ENCODE results near the gene CASS4. TPM values are rescaled to one million over a fixed set of nuclear protein-coding genes. Genes with fewer than 3 reads are reported as not detected.

The CASS4 gene
- total and polyA plus RNA-seq, 9 of the 15 experiments (the other 6 are each of a cell fraction or from before 2014, with no cell fraction given) = 8.1 to 53.8 (median 26.7) TPM

- DNase-seq (ENCODE audit: extremely low read depth in 1 of 4, low spot score in 3 of 4) (peak; percentile 54 to 91 (median 66)), ATAC-seq (peak; percentile 56), FAIRE-seq (peak; percentile 84)
- Histone ChIP-seq H3K9ac (ENCODE audit: insufficient read depth in 1 of 2, low read depth in 2 of 2, low read length in 2 of 2) (peak overlapping the region; percentile 73 to 77; a peak in 3 of 4 replicates), H3K4me1 (replicated peaks in 1 of 2; ENCODE audit: control insufficient read depth in 2 of 2, insufficient read depth in 2 of 2, low read length in 2 of 2) (peaks cover 28 to 59% of the 10 kb centered on the region in 2 experiments), H3K9me1 (ENCODE audit: control insufficient read depth, insufficient read depth, low read length) (no peaks in the 10 kb centered on the region), H3K36me3 (ENCODE audit: control insufficient read depth, insufficient read depth, low read length) (peaks cover 43% of the 10 kb centered on the region; the same call in 2 of the 3 replicates), H3K27ac (ENCODE audit: extremely low read depth, low read depth, low read length) (peak overlapping the region; percentile 85), H3K9me3 (replicated peaks; ENCODE audit: control insufficient read depth, insufficient read depth, low read depth, low read length) (no peaks in the 10 kb centered on the region), H4K20me1 (replicated peaks; ENCODE audit: control insufficient read depth, insufficient read depth, low read length) (no peaks in the 10 kb centered on the region; the same call in 1 of the 2 replicates), H3K4me2 (ENCODE audit: insufficient read depth, low read length) (peak overlapping the region; percentile 99), H3K4me3 (peak overlapping the region; percentile 77), H3K79me2 (ENCODE audit: control insufficient read depth, insufficient read depth, low read length) (peaks cover 82% of the 10 kb centered on the region), H2AFZ (ENCODE audit: low read depth, low read length) (peak overlapping the region; percentile 50), H3K27me3 (ENCODE audit: control insufficient read depth in 2 of 2, insufficient read depth in 2 of 2, low read length in 2 of 2) (no peaks in the 10 kb centered on the region)
- BruUV-seq (replicated peaks) = no TSS peak
- in situ Hi-C loops (cut with MboI) (no loop called here), intact Hi-C loops (cut with micrococcal nuclease) (loop anchor here (5.0 kb wide), 1 partner anchor 52 kb away; the partner anchor contains the start of gene RTF2)
- CTCF ChIA-PET (ENCODE audit: low intra/inter-chr PET ratio) = no interaction called here
- POLR2A ChIA-PET = interaction anchor here (0.6 to 5.1 kb wide), 9 partner anchors 8 to 1301 kb away, joined by 3 to 72 read pairs (median 3); partner anchors contain the start of genes AURKA and CSTF1
- 5% methylated on average over 12 of the region's 12 CpGs for WGBS (ENCODE audit: insufficient coverage, low coverage, missing lambda C conversion rate)
- TF ChIP-seq CXXC5 (CRISPR knock-in tag; IDR thresholded peaks at IDR 0.05) (peak; percentile 42; the same call in 1 of the 2 replicates), KDM1A (IDR thresholded peaks at IDR 0.05) (peak; percentile 85 to 86), ZFP91 (CRISPR knock-in tag; IDR thresholded peaks at IDR 0.05) (0 out of 2 replicates have a peak, but pooled peaks have one; percentile 28), ZNF165 (CRISPR knock-in tag; IDR thresholded peaks at IDR 0.05; ENCODE audit: borderline replicate concordance) (no peak), PBX2 (CRISPR knock-in tag; IDR thresholded peaks at IDR 0.05; ENCODE audit: low read depth) (no peak), PBX2 (tag; conservative IDR thresholded peaks at IDR 0.05; ENCODE audit: low read depth) (peak; percentile 70), DMBX1 (CRISPR knock-in tag; IDR thresholded peaks at IDR 0.05; ENCODE audit: borderline replicate concordance) (0 out of 2 replicates have a peak, but pooled peaks have one; percentile 18), AFF4 (CRISPR knock-in tag; IDR thresholded peaks at IDR 0.05) (no peak), ARID1B (IDR thresholded peaks at IDR 0.05) (peak; percentile 60), HMBOX1 (IDR thresholded peaks at IDR 0.05) (peak; percentile 75; the same call in 1 of the 2 replicates)
Measured at GRCh38 chr20:56414842-56415765, 3.0 kb downstream of the CASS4 start.
